ENCODE results near the gene YJEFN3. TPM values are rescaled to one million over a fixed set of nuclear protein-coding genes. Genes with fewer than 3 reads are reported as not detected.

The YJEFN3 gene
- total RNA-seq, 1 experiment from 2014 or later: 11.1 TPM

DNA sequence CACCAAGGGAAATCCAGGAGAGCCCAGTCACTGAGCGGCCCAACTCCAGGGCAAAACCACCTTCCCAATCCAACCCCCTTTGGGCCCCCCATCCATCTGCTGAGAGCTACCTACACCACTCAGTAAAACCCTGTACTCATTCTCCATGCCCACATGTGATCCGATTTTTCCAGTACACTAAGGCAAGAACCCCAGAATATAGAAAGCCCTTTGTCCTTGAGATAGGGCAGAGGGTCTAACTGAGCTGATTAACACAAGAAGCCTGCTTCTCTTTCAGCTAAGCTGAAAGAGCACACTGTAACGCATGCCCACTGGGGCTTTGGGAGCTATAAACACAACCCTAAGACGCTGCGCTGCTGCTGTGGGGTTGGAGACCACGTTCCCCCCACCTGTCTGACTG lies 53.8 kb downstream of the YJEFN3 start (continued):
- TF ChIP-seq, protein P1, sequence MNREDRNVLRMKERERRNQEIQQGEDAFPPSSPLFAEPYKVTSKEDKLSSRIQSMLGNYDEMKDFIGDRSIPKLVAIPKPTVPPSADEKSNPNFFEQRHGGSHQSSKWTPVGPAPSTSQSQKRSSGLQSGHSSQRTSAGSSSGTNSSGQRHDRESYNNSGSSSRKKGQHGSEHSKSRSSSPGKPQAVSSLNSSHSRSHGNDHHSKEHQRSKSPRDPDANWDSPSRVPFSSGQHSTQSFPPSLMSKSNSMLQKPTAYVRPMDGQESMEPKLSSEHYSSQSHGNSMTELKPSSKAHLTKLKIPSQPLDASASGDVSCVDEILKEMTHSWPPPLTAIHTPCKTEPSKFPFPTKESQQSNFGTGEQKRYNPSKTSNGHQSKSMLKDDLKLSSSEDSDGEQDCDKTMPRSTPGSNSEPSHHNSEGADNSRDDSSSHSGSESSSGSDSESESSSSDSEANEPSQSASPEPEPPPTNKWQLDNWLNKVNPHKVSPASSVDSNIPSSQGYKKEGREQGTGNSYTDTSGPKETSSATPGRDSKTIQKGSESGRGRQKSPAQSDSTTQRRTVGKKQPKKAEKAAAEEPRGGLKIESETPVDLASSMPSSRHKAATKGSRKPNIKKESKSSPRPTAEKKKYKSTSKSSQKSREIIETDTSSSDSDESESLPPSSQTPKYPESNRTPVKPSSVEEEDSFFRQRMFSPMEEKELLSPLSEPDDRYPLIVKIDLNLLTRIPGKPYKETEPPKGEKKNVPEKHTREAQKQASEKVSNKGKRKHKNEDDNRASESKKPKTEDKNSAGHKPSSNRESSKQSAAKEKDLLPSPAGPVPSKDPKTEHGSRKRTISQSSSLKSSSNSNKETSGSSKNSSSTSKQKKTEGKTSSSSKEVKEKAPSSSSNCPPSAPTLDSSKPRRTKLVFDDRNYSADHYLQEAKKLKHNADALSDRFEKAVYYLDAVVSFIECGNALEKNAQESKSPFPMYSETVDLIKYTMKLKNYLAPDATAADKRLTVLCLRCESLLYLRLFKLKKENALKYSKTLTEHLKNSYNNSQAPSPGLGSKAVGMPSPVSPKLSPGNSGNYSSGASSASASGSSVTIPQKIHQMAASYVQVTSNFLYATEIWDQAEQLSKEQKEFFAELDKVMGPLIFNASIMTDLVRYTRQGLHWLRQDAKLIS (CRISPR knock-in tag; IDR thresholded peaks at IDR 0.05; ENCODE audit: borderline replicate concordance): no peak
- TF ChIP-seq, protein P2, sequence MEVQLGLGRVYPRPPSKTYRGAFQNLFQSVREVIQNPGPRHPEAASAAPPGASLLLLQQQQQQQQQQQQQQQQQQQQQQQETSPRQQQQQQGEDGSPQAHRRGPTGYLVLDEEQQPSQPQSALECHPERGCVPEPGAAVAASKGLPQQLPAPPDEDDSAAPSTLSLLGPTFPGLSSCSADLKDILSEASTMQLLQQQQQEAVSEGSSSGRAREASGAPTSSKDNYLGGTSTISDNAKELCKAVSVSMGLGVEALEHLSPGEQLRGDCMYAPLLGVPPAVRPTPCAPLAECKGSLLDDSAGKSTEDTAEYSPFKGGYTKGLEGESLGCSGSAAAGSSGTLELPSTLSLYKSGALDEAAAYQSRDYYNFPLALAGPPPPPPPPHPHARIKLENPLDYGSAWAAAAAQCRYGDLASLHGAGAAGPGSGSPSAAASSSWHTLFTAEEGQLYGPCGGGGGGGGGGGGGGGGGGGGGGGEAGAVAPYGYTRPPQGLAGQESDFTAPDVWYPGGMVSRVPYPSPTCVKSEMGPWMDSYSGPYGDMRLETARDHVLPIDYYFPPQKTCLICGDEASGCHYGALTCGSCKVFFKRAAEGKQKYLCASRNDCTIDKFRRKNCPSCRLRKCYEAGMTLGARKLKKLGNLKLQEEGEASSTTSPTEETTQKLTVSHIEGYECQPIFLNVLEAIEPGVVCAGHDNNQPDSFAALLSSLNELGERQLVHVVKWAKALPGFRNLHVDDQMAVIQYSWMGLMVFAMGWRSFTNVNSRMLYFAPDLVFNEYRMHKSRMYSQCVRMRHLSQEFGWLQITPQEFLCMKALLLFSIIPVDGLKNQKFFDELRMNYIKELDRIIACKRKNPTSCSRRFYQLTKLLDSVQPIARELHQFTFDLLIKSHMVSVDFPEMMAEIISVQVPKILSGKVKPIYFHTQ (CRISPR knock-in tag; IDR thresholded peaks at IDR 0.05): no peak
- TF ChIP-seq NFATC4 (CRISPR knock-in tag; IDR thresholded peaks at IDR 0.05) (no peak), ZNF317 (CRISPR knock-in tag; IDR thresholded peaks at IDR 0.05; ENCODE audit: borderline replicate concordance, low read depth) (no peak), FOXK1 (CRISPR knock-in tag; IDR thresholded peaks at IDR 0.05) (no peak), USF2 (CRISPR knock-in tag; IDR thresholded peaks at IDR 0.05) (no peak), FOXJ3 (CRISPR knock-in tag; IDR thresholded peaks at IDR 0.05; ENCODE audit: borderline replicate concordance) (no peak)
- TF ChIP-seq, protein P3, sequence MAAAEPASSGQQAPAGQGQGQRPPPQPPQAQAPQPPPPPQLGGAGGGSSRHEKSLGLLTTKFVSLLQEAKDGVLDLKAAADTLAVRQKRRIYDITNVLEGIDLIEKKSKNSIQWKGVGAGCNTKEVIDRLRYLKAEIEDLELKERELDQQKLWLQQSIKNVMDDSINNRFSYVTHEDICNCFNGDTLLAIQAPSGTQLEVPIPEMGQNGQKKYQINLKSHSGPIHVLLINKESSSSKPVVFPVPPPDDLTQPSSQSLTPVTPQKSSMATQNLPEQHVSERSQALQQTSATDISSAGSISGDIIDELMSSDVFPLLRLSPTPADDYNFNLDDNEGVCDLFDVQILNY (CRISPR knock-in tag; IDR thresholded peaks at IDR 0.05): no peak

GRCh38 chr19:19584356-19584755 lies 55.6 kb downstream of the YJEFN3 start:
- no peaks in the 10 kb centered on the region for H3K4me1 Mint-ChIP-seq
- ChIA-PET CTCF (interaction anchor here (0.7 to 1.6 kb wide), 2 partner anchors 20 to 31 kb away, joined by 3 to 5 read pairs; no protein-coding TSS in a partner anchor), POLR2A (interaction anchor here (0.6 kb wide), 1 partner anchor 39 kb away, joined by 4 read pairs; no protein-coding TSS in a partner anchor)
- no peak for DNase-seq (ENCODE audit: low spot score)
- ATAC-seq: peak; percentile 52
- H3K9me3 Mint-ChIP-seq: no peaks in the 10 kb centered on the region
- TF ChIP-seq, protein P4, sequence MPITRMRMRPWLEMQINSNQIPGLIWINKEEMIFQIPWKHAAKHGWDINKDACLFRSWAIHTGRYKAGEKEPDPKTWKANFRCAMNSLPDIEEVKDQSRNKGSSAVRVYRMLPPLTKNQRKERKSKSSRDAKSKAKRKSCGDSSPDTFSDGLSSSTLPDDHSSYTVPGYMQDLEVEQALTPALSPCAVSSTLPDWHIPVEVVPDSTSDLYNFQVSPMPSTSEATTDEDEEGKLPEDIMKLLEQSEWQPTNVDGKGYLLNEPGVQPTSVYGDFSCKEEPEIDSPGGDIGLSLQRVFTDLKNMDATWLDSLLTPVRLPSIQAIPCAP (CRISPR knock-in tag; IDR thresholded peaks at IDR 0.05): no peak
- TF ChIP-seq TEAD4 (CRISPR knock-in tag; IDR thresholded peaks at IDR 0.05) (no peak), FOXP1 (CRISPR knock-in tag; IDR thresholded peaks at IDR 0.05; ENCODE audit: borderline replicate concordance) (no peak), ETV6 (CRISPR knock-in tag; IDR thresholded peaks at IDR 0.05) (no peak), OVOL2 (CRISPR knock-in tag; IDR thresholded peaks at IDR 0.05; ENCODE audit: borderline replicate concordance) (no peak)
- TF ChIP-seq, protein P5, sequence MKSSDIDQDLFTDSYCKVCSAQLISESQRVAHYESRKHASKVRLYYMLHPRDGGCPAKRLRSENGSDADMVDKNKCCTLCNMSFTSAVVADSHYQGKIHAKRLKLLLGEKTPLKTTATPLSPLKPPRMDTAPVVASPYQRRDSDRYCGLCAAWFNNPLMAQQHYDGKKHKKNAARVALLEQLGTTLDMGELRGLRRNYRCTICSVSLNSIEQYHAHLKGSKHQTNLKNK (CRISPR knock-in tag; IDR thresholded peaks at IDR 0.05): no peak
- TF ChIP-seq, protein P6, sequence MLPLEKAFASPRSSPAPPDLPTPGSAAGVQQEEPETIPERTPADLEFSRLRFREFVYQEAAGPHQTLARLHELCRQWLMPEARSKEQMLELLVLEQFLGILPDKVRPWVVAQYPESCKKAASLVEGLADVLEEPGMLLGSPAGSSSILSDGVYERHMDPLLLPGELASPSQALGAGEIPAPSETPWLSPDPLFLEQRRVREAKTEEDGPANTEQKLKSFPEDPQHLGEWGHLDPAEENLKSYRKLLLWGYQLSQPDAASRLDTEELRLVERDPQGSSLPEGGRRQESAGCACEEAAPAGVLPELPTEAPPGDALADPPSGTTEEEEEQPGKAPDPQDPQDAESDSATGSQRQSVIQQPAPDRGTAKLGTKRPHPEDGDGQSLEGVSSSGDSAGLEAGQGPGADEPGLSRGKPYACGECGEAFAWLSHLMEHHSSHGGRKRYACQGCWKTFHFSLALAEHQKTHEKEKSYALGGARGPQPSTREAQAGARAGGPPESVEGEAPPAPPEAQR (CRISPR knock-in tag; IDR thresholded peaks at IDR 0.05): no peak
- no peaks in the 10 kb centered on the region for H3K36me3 Mint-ChIP-seq
- H3K27me3 Mint-ChIP-seq (ENCODE audit: low read depth): no peaks in the 10 kb centered on the region
- no peak overlapping the region for H3K27ac Mint-ChIP-seq
- no peak overlapping the region for H3K4me3 Mint-ChIP-seq

Other genes starting within 250 kb of the YJEFN3 start
- gene SUGP1, start 208.4 kb upstream of the YJEFN3 start, total RNA-seq (2021): 72.1 to 81.3 TPM (median 72.5 TPM) in 3 replicates
- 47.8 to 56.8 TPM (median 50.3 TPM) in 3 replicates for gene MAU2, start 208.1 kb upstream of the YJEFN3 start, total RNA-seq (2021)
- 186 to 209 TPM (median 189 TPM) in 3 replicates for gene GATAD2A, start 123.2 kb upstream of the YJEFN3 start, total RNA-seq (2021)
- gene TSSK6, start 13.4 kb upstream of the YJEFN3 start, total RNA-seq (2021): 4.7 to 7.8 TPM (median 7.7 TPM) in 3 replicates
- 519 to 568 TPM (median 552 TPM) in 3 replicates for gene NDUFA13, start 12.7 kb upstream of the YJEFN3 start, total RNA-seq (2021)
- gene CILP2, start 9.4 kb downstream of the YJEFN3 start, total RNA-seq (2021): 7.9 to 10.6 TPM (median 10.1 TPM) in 3 replicates
- gene PBX4, start 89.8 kb downstream of the YJEFN3 start, total RNA-seq (2021): 3.2 to 4.5 TPM (median 3.5 TPM) in 3 replicates
- gene LPAR2, start 99.3 kb downstream of the YJEFN3 start, total RNA-seq (2021): 42.9 to 45.1 TPM (median 44.5 TPM) in 3 replicates
- gene GMIP, start 114.7 kb downstream of the YJEFN3 start, total RNA-seq (2021): 19.8 to 23.0 TPM (median 21.9 TPM) in 3 replicates
- 63.4 to 82.6 TPM (median 64.3 TPM) in 3 replicates for gene ATP13A1, start 134.8 kb downstream of the YJEFN3 start, total RNA-seq (2021)
- gene ZNF101, start 139.9 kb downstream of the YJEFN3 start, total RNA-seq (2021): 51.3 to 54.0 TPM (median 51.4 TPM) in 3 replicates
- 5.7 to 6.6 TPM (median 6.6 TPM) in 3 replicates for gene ZNF14, start 204.2 kb downstream of the YJEFN3 start, total RNA-seq (2021)